Measurements from ENCODE around the gene KRT33B. TPM values are rescaled to one million over a fixed set of nuclear protein-coding genes. Genes with fewer than 3 reads are reported as not detected.

KRT33B gene
- total and polyA plus RNA-seq, 9 donors: 0.08 to 0.37 (median 0.19) TPM

DNA sequence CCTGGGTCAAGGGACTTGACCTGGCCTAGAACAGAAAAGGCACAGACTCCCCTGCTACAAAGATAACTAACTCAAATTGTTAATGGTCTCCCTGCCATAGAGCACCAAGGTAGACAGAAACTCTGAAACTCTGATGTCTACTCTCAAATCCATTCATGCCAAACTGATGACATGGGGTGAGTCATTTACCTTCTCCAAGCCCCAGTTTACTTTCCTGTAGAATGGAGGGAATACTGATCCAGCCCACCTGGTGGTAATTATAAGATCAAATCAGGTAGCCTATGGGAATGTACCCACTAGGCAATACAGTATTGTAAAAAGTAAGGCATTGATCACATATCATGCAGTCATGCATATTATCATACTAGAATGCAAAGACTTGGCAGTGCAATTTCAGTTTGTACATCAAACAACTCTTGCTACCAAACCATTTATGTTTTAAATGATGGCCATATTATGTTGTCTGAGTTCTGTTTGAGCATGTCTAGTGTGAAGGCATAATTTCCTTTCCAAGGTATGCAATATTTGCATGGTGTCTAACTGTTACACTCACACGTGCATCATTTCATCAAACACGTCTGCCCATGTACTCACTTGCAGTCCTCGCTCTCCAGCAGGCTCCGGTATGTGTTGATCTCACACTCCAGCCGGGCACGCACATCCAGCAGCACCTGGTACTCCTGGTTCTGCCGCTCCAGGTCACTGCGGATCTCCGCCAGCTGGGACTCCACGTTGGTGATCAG, 24.8 kb upstream of the KRT33B start:
- 80% methylated on average over 8 of the region's 10 CpGs for WGBS (ENCODE audit: insufficient coverage)
- no peaks in the 10 kb centered on the region for H3K36me3 ChIP-seq (ENCODE audit: control insufficient read depth, insufficient read depth, low read length)
- DNase-seq: no peak

GRCh38 chr17:41393826-41394225, 24.2 kb upstream of the KRT33B start:
- 77% methylated on average over 9 of the region's 10 CpGs for WGBS (ENCODE audit: insufficient coverage)
- H3K9me3 ChIP-seq (replicated peaks; ENCODE audit: control insufficient read depth, low read depth, low read length): no peaks in the 10 kb centered on the region
- H3K36me3 ChIP-seq (ENCODE audit: control insufficient read depth, insufficient read depth, low read length): no peaks in the 10 kb centered on the region
- no peak overlapping the region for H3K27ac ChIP-seq (ENCODE audit: low read length)
- no peaks in the 10 kb centered on the region for H3K27me3 ChIP-seq (ENCODE audit: control insufficient read depth, insufficient read depth, low read length)
- DNase-seq: no peak
- no peak overlapping the region for H3K4me3 ChIP-seq (ENCODE audit: low read length)
- peaks cover 12% of the 10 kb centered on the region for H3K4me1 ChIP-seq (ENCODE audit: control insufficient read depth, insufficient read depth, low read length)

More for the DNA sequence above, 24.8 kb upstream of the KRT33B start:
- Histone ChIP-seq H3K4me3 (ENCODE audit: low read length) (no peak overlapping the region), H3K27ac (ENCODE audit: low read length) (no peak overlapping the region), H3K4me1 (ENCODE audit: control insufficient read depth, insufficient read depth, low read length) (peaks cover 12% of the 10 kb centered on the region), H3K9me3 (replicated peaks; ENCODE audit: control insufficient read depth, low read depth, low read length) (no peaks in the 10 kb centered on the region), H3K27me3 (ENCODE audit: control insufficient read depth, insufficient read depth, low read length) (no peaks in the 10 kb centered on the region)

DNA sequence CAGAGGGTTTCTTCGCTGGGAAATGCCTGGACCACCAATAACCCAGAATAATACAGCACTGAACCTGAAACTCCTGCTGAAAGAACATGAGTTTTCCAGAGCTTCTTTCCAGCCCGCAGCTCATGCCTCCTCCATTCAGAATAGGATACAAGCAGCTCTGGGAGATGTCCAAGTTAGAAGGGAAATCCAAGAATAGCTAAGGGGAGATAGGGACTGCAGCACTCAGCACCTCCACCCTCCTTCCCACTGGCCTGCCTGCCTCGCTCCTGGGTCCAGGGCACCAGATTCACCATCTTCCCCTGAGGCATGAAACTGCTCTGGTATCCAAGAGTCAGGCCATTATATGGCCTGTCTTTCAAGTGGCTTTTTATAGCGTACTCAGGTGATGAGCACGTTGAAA, 23.7 kb upstream of the KRT33B start:
- peaks cover 12% of the 10 kb centered on the region for H3K4me1 ChIP-seq (ENCODE audit: control insufficient read depth, insufficient read depth, low read length)
- H3K9me3 ChIP-seq (replicated peaks; ENCODE audit: control insufficient read depth, low read depth, low read length): no peaks in the 10 kb centered on the region
- WGBS (ENCODE audit: insufficient coverage): 40% methylated on average over 3 of the region's 5 CpGs
- no peaks in the 10 kb centered on the region for H3K36me3 ChIP-seq (ENCODE audit: control insufficient read depth, insufficient read depth, low read length)
- no peaks in the 10 kb centered on the region for H3K27me3 ChIP-seq (ENCODE audit: control insufficient read depth, insufficient read depth, low read length)
- H3K27ac ChIP-seq (ENCODE audit: low read length): no peak overlapping the region
- H3K4me3 ChIP-seq (ENCODE audit: low read length): no peak overlapping the region
- peak; percentile 41 for DNase-seq

GRCh38 chr17:41392278-41392677, 22.7 kb upstream of the KRT33B start:
- no CpG with 5 or more reads among the region's 1 CpG for WGBS (ENCODE audit: insufficient coverage)
- no peak overlapping the region for H3K4me3 ChIP-seq (ENCODE audit: low read length)
- no peaks in the 10 kb centered on the region for H3K27me3 ChIP-seq (ENCODE audit: control insufficient read depth, insufficient read depth, low read length)
- peaks cover 2% of the 10 kb centered on the region for H3K9me3 ChIP-seq (replicated peaks; ENCODE audit: control insufficient read depth, low read depth, low read length)
- no peak overlapping the region for H3K27ac ChIP-seq (ENCODE audit: low read length)
- H3K36me3 ChIP-seq (ENCODE audit: control insufficient read depth, insufficient read depth, low read length): no peaks in the 10 kb centered on the region
- peaks cover 9% of the 10 kb centered on the region for H3K4me1 ChIP-seq (ENCODE audit: control insufficient read depth, insufficient read depth, low read length)
- no peak for DNase-seq

DNA sequence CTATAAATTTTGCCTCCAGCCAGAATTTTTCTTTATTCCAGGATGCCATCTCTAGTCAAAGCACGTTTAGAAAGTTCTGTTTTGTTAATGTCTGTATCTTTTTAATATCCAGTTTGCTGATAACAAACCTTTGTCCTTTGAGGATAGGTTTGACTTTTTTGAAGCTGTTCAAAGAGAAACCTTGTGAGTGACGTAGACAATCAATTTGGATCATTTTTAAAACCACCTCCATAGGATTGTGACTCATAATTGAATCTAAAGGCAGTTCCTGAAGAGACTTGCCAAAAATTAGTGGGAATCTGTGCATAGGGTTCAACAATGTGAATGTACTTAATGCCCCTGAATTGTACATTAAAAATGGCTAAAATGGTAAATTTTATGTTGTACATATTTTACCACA, 21.9 kb upstream of the KRT33B start:
- peaks cover 3% of the 10 kb centered on the region for H3K4me1 ChIP-seq (ENCODE audit: control insufficient read depth, insufficient read depth, low read length)
- no peak for DNase-seq
- H3K27me3 ChIP-seq (ENCODE audit: control insufficient read depth, insufficient read depth, low read length): no peaks in the 10 kb centered on the region
- no peak overlapping the region for H3K27ac ChIP-seq (ENCODE audit: low read length)
- no peak overlapping the region for H3K4me3 ChIP-seq (ENCODE audit: low read length)
- H3K36me3 ChIP-seq (ENCODE audit: control insufficient read depth, insufficient read depth, low read length): no peaks in the 10 kb centered on the region
- no CpG with 5 or more reads among the region's 2 CpGs for WGBS (ENCODE audit: insufficient coverage)
- H3K9me3 ChIP-seq (replicated peaks; ENCODE audit: control insufficient read depth, low read depth, low read length): peaks cover 4% of the 10 kb centered on the region

DNA sequence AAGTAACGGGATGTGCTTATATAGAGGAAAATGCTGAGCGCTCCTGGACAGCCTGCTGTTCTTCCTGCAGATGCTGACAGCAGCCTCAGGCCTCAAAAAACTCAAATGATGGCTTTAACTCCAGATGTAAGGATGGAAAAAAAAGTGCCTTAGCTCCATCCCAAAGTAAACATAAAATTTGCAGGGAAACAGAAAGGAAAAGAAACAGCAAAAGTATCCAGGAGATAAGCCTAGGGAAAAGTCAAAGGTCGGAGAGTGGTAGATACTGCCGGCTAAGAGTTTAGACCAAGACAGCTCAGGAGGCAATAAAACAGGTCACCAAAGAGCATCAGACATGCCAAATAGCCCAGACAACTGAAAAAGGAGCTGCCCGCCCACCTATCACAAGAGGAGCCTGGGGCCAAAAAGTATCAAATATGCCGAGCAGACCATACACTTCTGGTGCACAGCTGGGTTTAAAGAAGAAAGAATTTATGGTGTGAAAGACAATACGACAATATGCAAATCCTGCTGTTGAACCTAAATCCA, 20.9 kb upstream of the KRT33B start:
- H3K36me3 ChIP-seq (ENCODE audit: control insufficient read depth, insufficient read depth, low read length): no peaks in the 10 kb centered on the region
- peaks cover 9% of the 10 kb centered on the region for H3K9me3 ChIP-seq (replicated peaks; ENCODE audit: control insufficient read depth, low read depth, low read length)
- no peak for DNase-seq
- H3K4me1 ChIP-seq (ENCODE audit: control insufficient read depth, insufficient read depth, low read length): no peaks in the 10 kb centered on the region
- WGBS (ENCODE audit: insufficient coverage): 40% methylated on average over 1 of the region's 7 CpGs
- no peak overlapping the region for H3K27ac ChIP-seq (ENCODE audit: low read length)
- H3K4me3 ChIP-seq (ENCODE audit: low read length): no peak overlapping the region
- H3K27me3 ChIP-seq (ENCODE audit: control insufficient read depth, insufficient read depth, low read length): no peaks in the 10 kb centered on the region

GRCh38 chr17:41387670-41388069, 18.1 kb upstream of the KRT33B start:
- WGBS (ENCODE audit: insufficient coverage): no CpG with 5 or more reads among the region's 4 CpGs
- Histone ChIP-seq H3K4me1 (ENCODE audit: control insufficient read depth, insufficient read depth, low read length) (no peaks in the 10 kb centered on the region), H3K9me3 (replicated peaks; ENCODE audit: control insufficient read depth, low read depth, low read length) (peaks cover 9% of the 10 kb centered on the region), H3K27me3 (ENCODE audit: control insufficient read depth, insufficient read depth, low read length) (no peaks in the 10 kb centered on the region), H3K36me3 (ENCODE audit: control insufficient read depth, insufficient read depth, low read length) (no peaks in the 10 kb centered on the region), H3K4me3 (ENCODE audit: low read length) (no peak overlapping the region), H3K27ac (ENCODE audit: low read length) (no peak overlapping the region)
- no peak for DNase-seq

GRCh38 chr17:41386227-41386626, 16.6 kb upstream of the KRT33B start:
- Histone ChIP-seq H3K36me3 (ENCODE audit: control insufficient read depth, insufficient read depth, low read length) (no peaks in the 10 kb centered on the region), H3K4me3 (ENCODE audit: low read length) (no peak overlapping the region), H3K4me1 (ENCODE audit: control insufficient read depth, insufficient read depth, low read length) (no peaks in the 10 kb centered on the region), H3K27ac (ENCODE audit: low read length) (no peak overlapping the region), H3K9me3 (replicated peaks; ENCODE audit: control insufficient read depth, low read depth, low read length) (peaks cover 9% of the 10 kb centered on the region), H3K27me3 (ENCODE audit: control insufficient read depth, insufficient read depth, low read length) (no peaks in the 10 kb centered on the region)
- WGBS (ENCODE audit: insufficient coverage): no CpG with 5 or more reads among the region's 1 CpG
- DNase-seq: no peak

DNA sequence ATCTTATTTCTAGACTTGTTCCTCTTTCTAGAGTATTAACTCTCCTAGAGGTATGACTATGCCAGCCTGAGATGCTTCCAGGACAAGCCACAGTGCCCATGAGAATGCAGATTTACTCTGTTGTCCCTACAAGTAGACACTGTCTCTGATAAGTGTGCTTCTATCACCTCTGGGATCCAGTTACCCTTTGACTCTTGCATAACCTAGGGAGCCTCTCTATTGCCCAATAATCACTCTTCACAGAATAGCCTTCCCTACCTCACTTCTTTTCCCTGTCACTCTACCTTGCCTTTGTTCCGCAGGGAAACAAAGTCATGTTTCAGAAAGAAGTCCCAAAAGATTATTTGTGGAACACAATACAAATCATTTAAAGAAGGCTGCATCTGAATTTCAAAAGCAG, 14.1 kb upstream of the KRT33B start:
- no CpG with 5 or more reads among the region's 1 CpG for WGBS (ENCODE audit: insufficient coverage)
- H3K27ac ChIP-seq (ENCODE audit: low read length): no peak overlapping the region
- H3K4me1 ChIP-seq (ENCODE audit: control insufficient read depth, insufficient read depth, low read length): no peaks in the 10 kb centered on the region
- no peaks in the 10 kb centered on the region for H3K36me3 ChIP-seq (ENCODE audit: control insufficient read depth, insufficient read depth, low read length)
- no peaks in the 10 kb centered on the region for H3K27me3 ChIP-seq (ENCODE audit: control insufficient read depth, insufficient read depth, low read length)
- H3K4me3 ChIP-seq (ENCODE audit: low read length): no peak overlapping the region
- H3K9me3 ChIP-seq (replicated peaks; ENCODE audit: control insufficient read depth, low read depth, low read length): peaks cover 9% of the 10 kb centered on the region
- no peak for DNase-seq

GRCh38 chr17:41382394-41382793, 12.8 kb upstream of the KRT33B start:
- no peaks in the 10 kb centered on the region for H3K27me3 ChIP-seq (ENCODE audit: control insufficient read depth, insufficient read depth, low read length)
- no peak overlapping the region for H3K4me3 ChIP-seq (ENCODE audit: low read length)
- H3K9me3 ChIP-seq (replicated peaks; ENCODE audit: control insufficient read depth, low read depth, low read length): peaks cover 7% of the 10 kb centered on the region
- no peak overlapping the region for H3K27ac ChIP-seq (ENCODE audit: low read length)
- DNase-seq: no peak
- no CpG with 5 or more reads among the region's 1 CpG for WGBS (ENCODE audit: insufficient coverage)
- no peaks in the 10 kb centered on the region for H3K4me1 ChIP-seq (ENCODE audit: control insufficient read depth, insufficient read depth, low read length)
- H3K36me3 ChIP-seq (ENCODE audit: control insufficient read depth, insufficient read depth, low read length): no peaks in the 10 kb centered on the region

Data from muscle of leg (tissue), 11 donors.